Mucosa of gallbladder (tissue), 1 donor: ENCODE measurements around the gene DGCR2. TPM values are rescaled to one million over a fixed set of nuclear protein-coding genes. Genes with fewer than 3 reads are reported as not detected.
"Not testable (repeated sequence)": the region's sequence is repeated elsewhere in the genome, so short reads cannot be mapped to it uniquely, and the experiment has no call there.

Source experiments
- DNase-seq: peaks from one replicate; pipeline ENCODE4 v3.0.0-alpha.2; 2020; ENCODE audit warnings: low spot score
- total RNA-seq: library from RNA; stranded (reverse); gene quantifications from one replicate; pipeline ENCODE4 v1.2.1, GENCODE V29; 2021
- donor health status: DM: no; HTN: no; CAD: no.

The DGCR2 gene
- total RNA-seq, 1 donor from 2014 or later, result 104 TPM

- DNase-seq, result no peak
Measured at GRCh38 chr22:19060356-19061009, 61.7 kb downstream of the DGCR2 start.

GRCh38 chr22:19059481-19060278, 62.5 kb downstream of the DGCR2 start:
- DNase-seq, result no peak

GRCh38 chr22:19058713-19059451, 63.3 kb downstream of the DGCR2 start:
- no peak for DNase-seq

- no peak for DNase-seq
Measured at GRCh38 chr22:19057999-19058491, 64.2 kb downstream of the DGCR2 start.

GRCh38 chr22:19057539-19057938, 64.7 kb downstream of the DGCR2 start:
- no peak for DNase-seq

- no peak for DNase-seq
Measured at GRCh38 chr22:19056951-19057401, 65.2 kb downstream of the DGCR2 start.

GRCh38 chr22:19055801-19056200, 66.4 kb downstream of the DGCR2 start:
- no peak for DNase-seq

- DNase-seq, result no peak
Measured at GRCh38 chr22:19052941-19053541, 69.2 kb downstream of the DGCR2 start.

GRCh38 chr22:19051381-19052072, 70.7 kb downstream of the DGCR2 start:
- no peak for DNase-seq

GRCh38 chr22:19050847-19051246, 71.4 kb downstream of the DGCR2 start:
- DNase-seq, result not testable (repeated sequence)

GRCh38 chr22:19050117-19050516, 72.1 kb downstream of the DGCR2 start:
- DNase-seq, result no peak

GRCh38 chr22:19048531-19048930, 73.7 kb downstream of the DGCR2 start:
- DNase-seq, result no peak

GRCh38 chr22:19047993-19048392, 74.2 kb downstream of the DGCR2 start:
- no peak for DNase-seq

- DNase-seq, result no peak
Measured at GRCh38 chr22:19046719-19047609, 75.2 kb downstream of the DGCR2 start.

- DNase-seq, result no peak
Measured at GRCh38 chr22:19046287-19046686, 75.9 kb downstream of the DGCR2 start.

GRCh38 chr22:19045094-19045493, 77.1 kb downstream of the DGCR2 start:
- peak; percentile 42 for DNase-seq

- no peak for DNase-seq
Measured at GRCh38 chr22:19044381-19044780, 77.8 kb downstream of the DGCR2 start.

- no peak for DNase-seq
Measured at GRCh38 chr22:19043121-19044085, 78.8 kb downstream of the DGCR2 start.
